PC-9 (cell line): Measurements from ENCODE around the gene CCNL1. TPM values are rescaled to one million over a fixed set of nuclear protein-coding genes. Genes with fewer than 3 reads are reported as not detected.

ENCODE experiments used
- BruUV-seq: library from RNA; stranded (reverse); fragments of 400-500 nt; replicated peaks from 2 replicates; lab custom pipeline; 2021; lab: Mats Ljungman, UMichigan
- CTCF ChIA-PET: fragments of 300-600 bp; sonication (Branson Sonifier 250); formaldehyde crosslinking; loops from one replicate; lab custom pipeline; 2022; ENCODE audit warnings: antibody characterized with exemption; lab: Charles Lee
- POLR2A ChIA-PET: fragments of 300-600 bp; sonication (Branson Sonifier 250); formaldehyde crosslinking; loops from one replicate; lab custom pipeline; 2022; ENCODE audit warnings: antibody characterized with exemption; ENCODE audit not compliant: unreplicated experiment; lab: Charles Lee
- DNase-seq, 2 experiments: peaks; one replicate each; pipeline versions ENCODE4 v3.0.0 to v3.0.0-alpha.2; 2015 to 2022; ENCODE audit warnings: mixed read lengths in 1 of 2
- H2AFZ ChIP-seq: fragments of 200-600 bp; sonication (generic); 2 replicates; pipeline ENCODE4 v1.8.1; 2017; ENCODE audit warnings: antibody characterized with exemption
- H3F3A ChIP-seq: fragments of 200-600 bp; sonication (generic); 2 replicates; pipeline ENCODE4 v1.8.1; 2017; ENCODE audit warnings: antibody characterized with exemption, mild to moderate bottlenecking, low read depth; ENCODE audit not compliant: insufficient read depth
- H3K27ac ChIP-seq: fragments of 200-600 bp; sonication (generic); 2 replicates; pipeline ENCODE4 v1.6.1; 2016; ENCODE audit warnings: mixed run types
- H3K27me3 ChIP-seq: fragments of 200-600 bp; sonication (generic); 2 replicates; pipeline ENCODE4 v1.6.1; 2016; ENCODE audit warnings: low read depth, mixed run types; ENCODE audit not compliant: insufficient read depth
- H3K36me3 ChIP-seq: fragments of 200-600 bp; sonication (generic); 2 replicates; pipeline ENCODE4 v1.6.1; 2016; ENCODE audit warnings: low read depth, mixed run types
- H3K4me1 ChIP-seq: fragments of 200-600 bp; sonication (generic); replicated peaks from 2 replicates; pipeline ENCODE4 v1.6.1; 2016; ENCODE audit warnings: mixed run types; ENCODE audit not compliant: insufficient read depth
- H3K4me2 ChIP-seq: fragments of 200-600 bp; sonication (generic); 2 replicates; pipeline ENCODE4 v1.6.1; 2017; ENCODE audit warnings: mixed run types
- H3K4me3 ChIP-seq: fragments of 200-600 bp; sonication (generic); 2 replicates; pipeline ENCODE4 v1.6.1; 2016; ENCODE audit warnings: mixed run types
- H3K79me2 ChIP-seq: fragments of 200-600 bp; sonication (generic); 2 replicates; pipeline ENCODE4 v1.6.1; 2017; ENCODE audit warnings: low read depth, mixed run types
- H3K9me2 ChIP-seq: fragments of 200-600 bp; sonication (generic); 2 replicates; pipeline ENCODE4 v1.8.1; 2017; ENCODE audit warnings: mild to moderate bottlenecking; ENCODE audit not compliant: insufficient read depth
- H3K9me3 ChIP-seq: fragments of 200-600 bp; sonication (generic); 2 replicates; pipeline ENCODE4 v1.8.1; 2016; ENCODE audit warnings: low read depth; ENCODE audit not compliant: insufficient read depth
- H4K20me1 ChIP-seq: fragments of 200-600 bp; sonication (generic); 2 replicates; pipeline ENCODE4 v1.8.1; 2017; ENCODE audit not compliant: insufficient read depth
- EZH2 ChIP-seq: fragments of 200-600 bp; sonication (generic); IDR thresholded peaks from 2 replicates; pipeline ENCODE4 v1.8.0; 2017; ENCODE audit warnings: antibody characterized with exemption, low read depth
- intact Hi-C: fragments of 100-400 bp; cut with micrococcal nuclease; formaldehyde crosslinking; loops from one replicate; pipeline ENCODE4 v1.10.0; 2022; ENCODE audit not compliant: unreplicated experiment
- total RNA-seq: library from RNA; stranded (reverse); gene quantifications from 2 replicates; pipeline ENCODE4 v1.2.3, GENCODE V29; 2021
- TF ChIP-seq, protein P1 (sequence below): fragments of 200-600 bp; sonication (generic); conservative IDR thresholded peaks from 2 replicates; pipeline ENCODE4 v1.6.1; 2017; ENCODE audit warnings: mixed run types, antibody characterized with exemption, mild to moderate bottlenecking, moderate library complexity

Gene CCNL1
- total RNA-seq, 1 experiment from 2014 or later: 91.3 TPM

DNA sequence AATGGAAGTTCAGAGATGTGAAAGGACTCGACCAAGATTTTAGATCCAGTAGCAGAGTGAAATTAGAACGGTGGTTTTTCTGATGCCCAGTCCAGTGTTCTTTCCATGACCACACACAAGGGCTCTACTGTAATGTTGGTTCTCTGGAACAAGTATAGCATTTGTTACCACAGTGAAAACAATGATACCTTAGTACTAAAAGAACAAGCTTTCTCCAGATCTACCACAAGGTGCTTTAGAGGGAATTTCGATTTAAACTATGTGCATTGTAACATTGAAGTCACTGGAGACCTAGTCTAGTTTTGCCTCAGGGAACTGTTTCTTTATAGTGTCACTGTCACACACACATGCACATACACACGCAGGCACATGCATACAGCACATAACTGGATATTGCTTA is 12.8 kb upstream of the CCNL1 start:
- intact Hi-C loops: loop anchor here (10.0 kb wide), 2 partner anchors 612 to 1362 kb away; no protein-coding TSS in a partner anchor
- Histone ChIP-seq H3K27ac (no peak overlapping the region), H4K20me1 (no peaks in the 10 kb centered on the region), H3K4me2 (no peak overlapping the region), H3K9me2 (no peaks in the 10 kb centered on the region), H3K79me2 (peaks cover 23% of the 10 kb centered on the region), H3F3A (peaks cover 14% of the 10 kb centered on the region; the same call in 1 of the 2 replicates), H3K36me3 (no peaks in the 10 kb centered on the region), H2AFZ (no peak overlapping the region), H3K4me3 (no peak overlapping the region), H3K27me3 (no peaks in the 10 kb centered on the region), H3K4me1 (peaks cover 22% of the 10 kb centered on the region), H3K9me3 (no peaks in the 10 kb centered on the region)
- DNase-seq: no peak
- CTCF ChIA-PET: no interaction called here
- TF ChIP-seq EZH2: no peak
- TF ChIP-seq, protein P1, sequence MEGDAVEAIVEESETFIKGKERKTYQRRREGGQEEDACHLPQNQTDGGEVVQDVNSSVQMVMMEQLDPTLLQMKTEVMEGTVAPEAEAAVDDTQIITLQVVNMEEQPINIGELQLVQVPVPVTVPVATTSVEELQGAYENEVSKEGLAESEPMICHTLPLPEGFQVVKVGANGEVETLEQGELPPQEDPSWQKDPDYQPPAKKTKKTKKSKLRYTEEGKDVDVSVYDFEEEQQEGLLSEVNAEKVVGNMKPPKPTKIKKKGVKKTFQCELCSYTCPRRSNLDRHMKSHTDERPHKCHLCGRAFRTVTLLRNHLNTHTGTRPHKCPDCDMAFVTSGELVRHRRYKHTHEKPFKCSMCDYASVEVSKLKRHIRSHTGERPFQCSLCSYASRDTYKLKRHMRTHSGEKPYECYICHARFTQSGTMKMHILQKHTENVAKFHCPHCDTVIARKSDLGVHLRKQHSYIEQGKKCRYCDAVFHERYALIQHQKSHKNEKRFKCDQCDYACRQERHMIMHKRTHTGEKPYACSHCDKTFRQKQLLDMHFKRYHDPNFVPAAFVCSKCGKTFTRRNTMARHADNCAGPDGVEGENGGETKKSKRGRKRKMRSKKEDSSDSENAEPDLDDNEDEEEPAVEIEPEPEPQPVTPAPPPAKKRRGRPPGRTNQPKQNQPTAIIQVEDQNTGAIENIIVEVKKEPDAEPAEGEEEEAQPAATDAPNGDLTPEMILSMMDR: no peak
- no TSS peak for BruUV-seq
- POLR2A ChIA-PET: no interaction called here

DNA sequence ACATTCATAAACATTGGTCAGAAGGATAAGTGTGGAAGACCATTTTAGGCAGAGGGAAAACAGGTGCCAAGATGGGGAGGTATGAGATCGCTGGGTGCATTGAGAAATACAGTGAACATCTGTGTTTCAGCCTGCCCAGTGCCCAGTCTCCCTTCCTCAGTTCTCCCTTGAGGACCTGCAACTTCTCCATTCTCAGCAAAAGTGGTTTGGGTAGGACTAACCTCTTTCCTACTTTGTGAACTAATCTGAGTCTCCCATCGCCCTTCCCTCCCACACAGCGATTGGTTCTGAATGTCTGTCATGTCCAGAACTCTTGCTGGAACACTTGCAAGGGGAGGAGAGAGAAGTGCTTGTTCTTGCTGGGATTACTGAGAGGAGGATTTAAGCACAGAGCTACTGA is 10.9 kb upstream of the CCNL1 start:
- no peaks in the 10 kb centered on the region for H3K36me3 ChIP-seq
- no TSS peak for BruUV-seq
- H3F3A ChIP-seq: peaks cover 14% of the 10 kb centered on the region; the same call in 1 of the 2 replicates
- H3K27ac ChIP-seq: no peak overlapping the region
- no peaks in the 10 kb centered on the region for H3K27me3 ChIP-seq
- H3K4me2 ChIP-seq: no peak overlapping the region
- H3K79me2 ChIP-seq: peaks cover 6% of the 10 kb centered on the region
- no peaks in the 10 kb centered on the region for H3K9me2 ChIP-seq
- CTCF ChIA-PET: no interaction called here
- peaks cover 18% of the 10 kb centered on the region for H3K4me1 ChIP-seq
- no peak for TF ChIP-seq EZH2
- TF ChIP-seq, protein P1: no peak
- peak in 1 of 2 experiments; percentile 25 for DNase-seq
- H2AFZ ChIP-seq: no peak overlapping the region
- no peaks in the 10 kb centered on the region for H4K20me1 ChIP-seq
- H3K4me3 ChIP-seq: no peak overlapping the region
- no peaks in the 10 kb centered on the region for H3K9me3 ChIP-seq
- POLR2A ChIA-PET: interaction anchor here (0.8 kb wide), 1 partner anchor 10 kb away, joined by 8 read pairs; no protein-coding TSS in a partner anchor
- intact Hi-C loops: loop anchor here (10.0 kb wide), 2 partner anchors 614 to 1364 kb away; no protein-coding TSS in a partner anchor

DNA sequence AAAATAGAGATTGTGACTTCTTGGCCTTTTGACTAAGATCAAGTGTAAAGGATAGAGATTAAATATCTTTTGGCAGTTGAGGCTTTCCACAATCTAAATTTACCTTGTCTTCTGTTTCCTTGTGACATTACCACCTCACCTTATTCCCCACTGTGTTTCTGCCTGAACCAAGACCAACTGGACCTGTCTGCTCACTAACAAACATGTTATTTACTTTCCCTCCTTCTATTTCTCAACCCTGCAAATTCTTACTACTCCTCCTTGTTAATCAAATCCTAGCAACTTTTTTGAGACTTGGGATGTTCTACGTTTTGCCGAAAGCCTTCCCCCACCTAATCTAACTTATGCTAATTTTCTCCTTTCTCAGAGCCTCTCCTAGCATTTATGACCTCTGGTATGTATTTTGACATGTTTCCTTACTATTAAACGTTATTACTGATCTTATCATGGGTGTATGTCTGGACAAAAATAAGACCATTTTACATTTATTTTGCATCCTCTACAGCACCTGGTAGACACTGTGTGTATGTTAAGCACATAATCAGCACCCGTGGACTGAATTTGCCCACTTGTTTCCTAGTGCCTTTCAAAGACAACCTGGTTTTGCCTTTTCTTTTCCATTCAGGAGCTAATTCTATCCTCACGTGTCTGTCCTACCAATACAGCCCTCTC is 7.6 kb upstream of the CCNL1 start:
- ChIA-PET CTCF (no interaction called here), POLR2A (no interaction called here)
- no peak overlapping the region for H3K27ac ChIP-seq
- no peaks in the 10 kb centered on the region for H4K20me1 ChIP-seq
- 0 out of 2 replicates have a peak, but pooled peaks cover 4% of the 10 kb centered on the region for H3K79me2 ChIP-seq
- H3K4me3 ChIP-seq: no peak overlapping the region
- intact Hi-C loops: no loop called here
- no peaks in the 10 kb centered on the region for H3K27me3 ChIP-seq
- peaks cover 7% of the 10 kb centered on the region; the same call in 1 of the 2 replicates for H3K4me1 ChIP-seq
- H2AFZ ChIP-seq: no peak overlapping the region
- H3K4me2 ChIP-seq: no peak overlapping the region
- H3K9me2 ChIP-seq: no peaks in the 10 kb centered on the region
- TF ChIP-seq, protein P1: no peak
- TF ChIP-seq EZH2: no peak
- no peak for DNase-seq
- no peaks in the 10 kb centered on the region for H3K36me3 ChIP-seq
- H3F3A ChIP-seq: peaks cover under 1% of the 10 kb centered on the region; the same call in 1 of the 2 replicates
- no TSS peak for BruUV-seq
- no peaks in the 10 kb centered on the region for H3K9me3 ChIP-seq
